GM19463 (cell line): ENCODE measurements around the gene CUTA.
A peak's percentile ranks its signal among the peaks of the same experiment; 100 is the strongest.
"Not testable (repeated sequence)": the region's sequence is repeated elsewhere in the genome, so short reads cannot be mapped to it uniquely, and the experiment has no call there.

Source experiments
- ATAC-seq: cut with Tn5 transposase; IDR thresholded peaks from one replicate; pipeline ENCODE4 v1.9.1; 2021; ENCODE audit warnings: mild to moderate bottlenecking, moderate library complexity; ENCODE audit not compliant: unreplicated experiment

The CUTA gene

GRCh38 chr6:33407132-33407718 lies 10.7 kb downstream of the CUTA start:
- ATAC-seq: no peak

DNA sequence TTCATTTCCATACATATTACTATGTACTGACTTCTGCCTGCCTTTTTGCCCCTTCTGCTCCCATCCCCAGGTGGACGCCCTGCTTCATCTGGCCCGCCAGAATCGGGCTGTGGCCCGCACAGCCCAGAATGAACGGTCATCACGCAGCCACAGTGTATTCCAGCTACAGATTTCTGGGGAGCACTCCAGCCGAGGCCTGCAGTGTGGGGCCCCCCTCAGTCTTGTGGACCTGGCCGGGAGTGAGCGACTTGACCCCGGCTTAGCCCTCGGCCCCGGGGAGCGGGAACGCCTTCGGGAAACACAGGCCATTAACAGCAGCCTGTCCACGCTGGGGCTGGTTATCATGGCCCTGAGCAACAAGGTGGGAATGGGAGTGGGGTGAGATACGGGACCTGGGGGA lies 11.8 kb downstream of the CUTA start:
- no peak for ATAC-seq

GRCh38 chr6:33405386-33405940 lies 12.4 kb downstream of the CUTA start:
- no peak for ATAC-seq

- ATAC-seq: no peak
These were observed 13.0 kb downstream of the CUTA start for GRCh38 chr6:33404884-33405283.

DNA sequence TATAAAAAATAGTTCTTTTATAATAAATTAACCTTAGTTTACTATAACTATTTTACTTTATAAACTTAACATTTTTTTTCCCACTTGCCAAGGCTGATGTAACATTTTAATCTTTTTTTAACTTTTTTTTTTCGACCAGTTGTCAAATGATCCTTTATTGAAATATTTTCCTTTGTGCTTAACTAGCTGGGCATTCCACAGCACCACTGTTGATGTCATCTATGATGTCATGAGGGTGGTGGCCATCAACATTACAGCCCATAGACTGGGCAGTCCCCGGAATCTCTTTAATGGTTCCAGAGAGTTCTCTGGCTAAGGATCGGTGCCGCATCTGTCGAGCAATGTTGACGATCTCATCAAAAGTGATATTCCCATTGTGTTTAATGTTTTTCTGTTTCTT lies 18.0 kb downstream of the CUTA start:
- ATAC-seq: not testable (repeated sequence)

GRCh38 chr6:33398601-33399000 lies 19.3 kb downstream of the CUTA start:
- ATAC-seq: not testable (repeated sequence)

- no peak for ATAC-seq
These were observed 20.4 kb downstream of the CUTA start for GRCh38 chr6:33397541-33397940.

DNA sequence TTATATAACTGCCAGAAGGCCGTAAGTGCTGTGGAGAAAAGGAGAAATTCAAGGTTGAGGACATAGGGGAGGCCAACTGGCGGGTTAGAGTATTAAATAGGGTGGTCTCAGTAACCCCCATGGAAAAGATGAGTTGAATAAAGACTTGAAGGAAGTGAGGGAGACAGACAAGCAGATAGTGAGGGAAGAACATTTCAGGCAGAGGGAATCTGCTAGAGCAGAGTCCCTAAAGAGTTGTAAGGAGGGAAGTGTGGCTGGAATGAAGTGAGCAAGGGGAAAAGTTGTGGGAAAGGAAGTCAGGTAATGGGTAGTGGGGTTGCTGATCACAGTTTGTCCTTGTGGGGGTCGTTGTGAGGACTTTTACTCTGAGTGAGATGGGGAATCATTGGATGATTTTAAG lies 24.9 kb downstream of the CUTA start:
- ATAC-seq: no peak

- ATAC-seq: no peak
These were observed 25.3 kb downstream of the CUTA start for GRCh38 chr6:33392595-33392948.

GRCh38 chr6:33391922-33392594 lies 25.8 kb downstream of the CUTA start:
- no peak for ATAC-seq

DNA sequence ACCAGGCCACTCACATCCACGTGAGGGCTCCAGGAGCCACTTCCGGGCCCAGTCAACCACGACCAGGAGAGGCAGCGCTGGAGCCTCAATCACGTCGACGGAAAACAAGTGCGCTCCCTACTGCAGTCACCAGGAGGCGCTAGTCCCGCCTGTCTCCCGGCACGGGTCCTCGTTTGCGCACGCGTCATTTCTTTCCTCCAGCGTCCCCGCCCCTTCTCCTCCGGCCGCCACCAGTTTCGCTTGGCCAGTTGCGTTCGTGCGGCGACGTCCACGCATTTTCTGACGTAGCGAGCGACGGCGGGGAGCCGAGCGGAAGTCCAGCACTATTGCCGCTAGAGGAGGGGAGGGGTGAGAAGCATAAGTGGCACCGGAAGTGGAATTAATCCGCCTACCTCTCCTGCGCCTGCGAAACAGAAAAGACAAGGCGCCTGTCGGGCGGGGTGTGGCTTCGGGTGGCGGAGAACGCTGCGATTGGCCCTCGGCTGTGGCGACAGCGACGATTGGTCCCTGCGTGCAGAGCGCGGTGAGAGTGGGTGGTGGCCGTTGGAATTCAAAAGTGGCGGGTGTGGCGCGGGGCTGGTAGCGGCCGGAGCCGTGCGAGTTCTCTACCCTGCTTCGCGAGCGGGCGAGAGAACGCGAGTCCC lies 26.5 kb downstream of the CUTA start, which contains the start of gene KIFC1:
Gene KIFC1, plus strand, starts transcription at position 546 of the 644 bp plus-strand sequence. CDS start 163 bp downstream, outside the sequence.
- peak; percentile 85 for ATAC-seq

- no peak for ATAC-seq
These were observed 27.1 kb downstream of the CUTA start for GRCh38 chr6:33390767-33391277.

DNA sequence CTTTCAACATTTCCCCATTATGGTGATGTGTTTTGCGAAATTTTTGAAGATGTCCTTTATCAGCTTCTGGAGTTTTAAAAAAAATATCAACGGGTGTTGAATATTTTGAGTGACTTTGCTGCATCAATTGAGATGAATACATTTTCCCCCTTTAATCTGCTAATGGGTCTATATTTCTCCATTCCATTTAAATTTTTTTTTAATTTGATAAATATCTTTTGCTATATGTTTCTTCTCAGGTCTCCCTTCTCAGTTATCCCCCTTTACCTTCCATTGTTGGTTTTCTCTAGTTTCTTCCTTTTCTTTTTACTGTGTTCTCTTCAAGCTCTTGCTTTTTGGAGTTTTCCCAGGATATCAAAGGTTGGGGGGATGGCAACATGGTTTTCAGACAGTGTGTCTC lies 27.7 kb downstream of the CUTA start:
- no peak for ATAC-seq

DNA sequence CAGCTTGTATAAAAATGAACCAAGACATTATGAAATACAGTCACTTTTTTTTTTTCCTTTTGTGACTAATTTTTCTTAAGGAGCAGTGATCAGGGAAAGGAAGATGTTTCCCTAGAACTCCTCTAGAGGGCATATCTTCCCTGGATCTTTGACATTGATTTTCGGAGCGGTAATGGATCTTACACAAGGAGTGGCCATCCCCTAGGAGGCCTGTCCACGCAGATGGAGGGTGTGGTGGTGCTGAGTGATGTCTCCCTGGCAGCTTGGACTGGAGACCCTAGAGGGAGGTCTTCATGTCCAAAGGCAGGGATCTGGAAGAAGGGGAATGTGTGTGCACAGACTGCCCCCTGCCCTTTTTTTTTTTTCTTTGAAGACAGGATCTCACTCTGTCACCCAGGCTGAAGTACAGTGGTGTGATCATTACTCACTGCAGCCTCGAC lies 33.3 kb downstream of the CUTA start:
- ATAC-seq: no peak

DNA sequence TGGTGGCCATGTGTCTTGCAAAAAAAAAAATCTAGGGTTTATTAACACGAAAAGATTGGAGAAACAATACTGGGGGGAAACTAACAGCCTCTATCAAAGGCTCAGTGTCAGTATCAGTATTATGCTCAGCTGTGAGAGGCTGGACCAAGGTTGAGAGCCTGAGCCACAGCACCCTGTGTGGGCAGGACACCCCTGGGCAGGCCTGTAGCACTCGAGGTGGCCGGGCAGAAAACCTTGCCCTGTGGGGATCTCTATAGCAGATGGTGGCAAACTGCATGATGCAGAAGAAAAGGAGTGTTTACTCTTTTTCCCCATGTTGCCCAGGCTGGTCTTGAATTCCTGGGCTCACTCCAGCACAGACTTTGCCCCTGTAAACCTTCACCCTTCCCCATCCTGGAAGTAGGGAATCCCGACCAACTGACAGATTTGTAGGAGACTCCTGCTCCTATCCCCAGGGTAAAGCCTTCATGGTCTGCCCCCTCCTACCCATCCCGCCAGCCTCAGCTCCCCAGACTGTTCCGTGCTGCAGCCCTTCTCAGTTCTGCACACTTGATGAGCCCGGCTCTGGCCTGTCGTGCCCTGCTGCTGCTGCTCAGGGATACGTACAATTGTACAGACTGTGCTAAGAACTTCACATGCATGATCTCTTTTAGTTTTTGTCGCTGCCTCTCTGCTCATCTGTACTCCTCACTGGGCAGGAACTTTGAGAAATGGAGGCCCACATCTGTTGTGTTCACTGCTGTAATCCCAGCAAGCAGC lies 34.3 kb downstream of the CUTA start:
- no peak for ATAC-seq

DNA sequence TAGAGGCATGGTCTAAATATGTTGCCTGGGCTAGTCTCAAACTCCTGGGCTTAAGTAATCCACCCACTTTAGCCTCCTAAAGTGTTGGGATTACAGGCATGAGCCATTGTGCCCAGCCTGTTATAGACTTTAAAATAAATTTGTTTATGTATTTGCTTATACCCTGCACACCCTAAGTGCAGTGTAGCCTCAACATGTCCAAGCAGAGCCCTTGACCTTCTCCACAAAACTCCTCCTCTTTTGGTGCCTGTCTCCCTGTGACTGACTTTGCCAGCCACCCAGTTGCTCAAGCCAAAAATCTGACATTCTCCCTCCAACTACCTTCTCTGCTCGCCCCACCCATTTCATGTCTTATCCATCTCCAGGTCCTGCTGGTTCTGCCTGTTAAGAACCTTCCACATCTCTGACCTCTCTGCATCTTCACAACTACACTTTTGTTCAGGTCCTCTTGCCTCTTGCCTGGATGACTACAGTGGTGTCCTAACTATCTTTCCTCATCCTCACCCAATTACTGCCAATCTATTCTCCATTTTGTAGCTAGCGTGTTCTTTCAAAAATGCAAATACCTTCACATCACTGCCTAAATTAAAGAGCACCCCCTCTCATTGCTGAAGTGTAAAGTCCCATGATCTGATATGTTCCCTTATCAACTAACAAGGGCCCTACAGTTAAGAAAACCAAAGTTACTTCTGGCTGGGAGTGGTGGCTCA lies 37.5 kb downstream of the CUTA start:
- no peak for ATAC-seq

GRCh38 chr6:33379184-33379583 lies 38.7 kb downstream of the CUTA start:
- ATAC-seq: not testable (repeated sequence)

GRCh38 chr6:33377171-33377570 lies 40.7 kb downstream of the CUTA start:
- ATAC-seq: no peak

GRCh38 chr6:33375143-33375671 lies 42.7 kb downstream of the CUTA start:
- ATAC-seq: no peak
